DLD1 (cell line): ENCODE measurements around the gene MLXIP.

Experiments used
- in situ Hi-C: cut with HindIII; loops from 2 replicates; pipeline ENCODE4 v1.10.0; 2017; ENCODE audit warnings: low sequenced_read_pairs

MLXIP gene

DNA sequence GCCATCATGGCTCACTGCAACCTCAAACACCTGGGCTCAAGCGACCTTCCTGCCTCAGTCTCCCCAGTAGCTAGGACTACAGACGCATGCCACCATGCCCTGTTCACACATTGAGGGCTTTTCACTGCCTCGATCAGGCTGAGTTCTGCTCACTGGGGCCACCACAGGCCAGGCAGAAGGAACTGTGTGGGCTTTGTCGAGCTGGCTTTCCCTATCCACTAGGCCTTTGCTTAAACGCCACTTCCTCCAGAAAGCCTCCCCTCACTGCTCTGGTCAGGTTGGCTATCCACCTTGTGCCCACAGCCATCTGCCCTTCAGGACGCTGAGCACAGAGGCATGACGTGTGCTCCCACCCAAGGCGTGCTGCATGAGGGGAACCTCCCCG lies 45.2 kb downstream of the MLXIP start:
- in situ Hi-C loops, result no loop called here

DNA sequence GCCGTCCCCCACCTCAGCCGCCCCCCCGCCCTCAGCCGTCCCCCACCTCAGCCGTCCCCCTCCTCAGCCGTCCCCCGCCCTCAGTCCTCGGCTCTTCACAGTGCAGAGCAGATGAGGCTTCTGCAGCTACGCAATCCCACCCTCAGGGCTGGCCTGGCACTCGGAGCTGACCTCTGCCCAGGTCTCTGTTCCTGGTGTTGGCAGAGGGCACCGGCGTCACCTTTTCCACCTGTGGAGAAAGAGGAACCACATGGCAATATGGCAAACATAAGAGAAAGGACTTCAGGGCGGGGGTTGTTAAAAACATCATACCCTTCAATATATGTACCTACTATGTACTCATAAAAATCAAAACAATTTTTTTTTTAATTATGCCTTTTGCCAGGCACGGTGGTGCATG lies 45.8 kb downstream of the MLXIP start:
- in situ Hi-C loops, result no loop called here

DNA sequence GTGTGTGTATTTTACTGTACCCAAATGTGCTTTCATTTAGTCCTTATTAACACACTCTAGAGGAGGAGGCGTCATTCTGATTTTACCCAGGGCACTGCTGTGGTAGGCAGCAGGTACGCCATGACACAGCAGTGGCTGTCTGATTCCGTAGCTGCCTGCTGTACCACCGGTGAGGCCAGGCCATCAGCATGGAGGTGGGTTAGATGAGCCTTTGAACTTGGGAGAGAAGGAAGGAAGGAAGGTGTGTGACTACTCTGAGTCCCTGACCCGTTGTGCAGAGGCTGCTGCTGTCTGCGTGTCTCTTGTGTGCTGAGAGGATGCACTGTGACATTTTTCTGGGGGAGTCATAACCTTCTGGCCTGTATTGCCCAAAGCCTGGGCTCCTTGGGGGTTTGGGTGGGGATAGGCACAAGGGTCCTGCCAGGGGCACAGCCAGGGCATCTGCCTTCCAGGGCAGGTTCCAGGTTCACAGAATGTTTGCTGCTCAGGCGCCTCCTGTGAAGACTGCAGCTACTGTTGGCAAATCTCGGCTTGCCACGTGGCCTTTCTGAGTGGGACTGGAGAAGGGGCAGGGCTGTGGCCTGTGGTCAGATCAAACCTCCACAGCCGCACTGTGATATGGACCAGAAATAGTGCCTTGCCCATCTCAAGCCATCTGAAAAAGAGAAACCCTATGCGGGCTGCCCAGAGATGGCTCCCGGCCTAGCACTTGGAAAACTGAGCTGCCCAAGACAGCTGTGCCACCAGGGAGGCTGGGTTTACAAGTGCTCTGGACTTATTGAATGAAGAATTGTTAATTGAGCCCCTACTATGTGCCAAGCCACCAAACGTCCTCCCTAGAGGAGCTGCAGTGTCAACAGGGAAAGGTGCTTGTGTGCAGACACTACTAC lies 47.1 kb downstream of the MLXIP start:
- in situ Hi-C loops, result no loop called here

DNA sequence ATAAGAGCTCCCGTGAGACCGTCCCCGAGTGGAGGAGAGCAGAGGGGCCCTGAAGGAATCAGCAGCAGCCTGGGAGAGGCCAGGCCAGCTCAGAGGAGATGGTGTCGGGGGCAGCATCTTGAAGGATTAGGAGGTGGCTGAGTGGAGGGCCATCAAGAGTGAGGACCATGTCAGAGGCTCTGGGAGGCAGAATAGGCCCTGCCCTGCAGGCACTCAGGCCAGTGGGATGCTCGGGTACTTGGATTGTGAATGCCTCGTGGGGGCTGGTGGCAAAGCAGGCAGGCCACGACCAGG lies 47.7 kb downstream of the MLXIP start:
- in situ Hi-C loops, result no loop called here

DNA sequence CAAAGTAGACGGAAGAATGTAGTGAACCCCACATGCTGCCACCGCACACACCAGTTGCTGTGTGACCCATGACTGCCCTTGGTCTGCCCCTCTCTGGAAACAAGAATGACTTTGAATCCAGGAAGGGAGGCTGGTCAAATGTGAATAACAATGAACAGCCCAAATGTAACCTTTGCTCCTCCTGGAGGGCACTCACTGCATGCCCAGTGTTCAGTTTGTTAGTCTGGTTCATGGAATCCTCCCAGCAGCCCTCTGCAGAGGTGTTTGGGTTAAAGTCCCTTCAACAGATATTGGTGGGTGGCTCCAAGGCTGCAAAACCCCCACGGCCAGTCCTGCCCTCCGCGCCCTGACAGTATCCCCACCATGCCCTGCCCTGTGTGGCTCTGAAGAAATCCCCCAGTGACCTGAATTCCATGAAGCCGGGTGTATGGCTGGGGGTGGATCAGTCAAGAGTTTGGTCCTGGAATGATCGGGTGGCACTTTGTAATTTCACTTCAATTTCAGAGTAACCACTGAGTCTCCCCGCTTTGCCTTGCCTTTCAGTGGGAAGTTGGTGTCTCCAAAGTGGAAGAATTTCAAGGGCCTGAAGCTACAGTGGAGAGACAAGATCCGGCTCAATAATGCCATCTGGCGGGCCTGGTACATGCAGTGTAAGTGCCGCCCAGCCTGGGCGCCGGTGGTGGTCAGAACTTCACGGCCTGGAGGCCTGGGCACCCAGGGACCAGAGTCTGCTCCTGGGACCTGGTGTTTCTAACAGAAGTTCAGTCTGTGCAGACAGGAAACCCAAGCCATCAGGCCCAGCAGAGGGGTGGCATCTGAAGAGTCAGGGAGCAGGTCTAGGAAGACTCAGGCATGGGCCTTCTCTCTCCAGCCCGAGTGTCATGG lies 48.4 kb downstream of the MLXIP start:
- in situ Hi-C loops, result no loop called here

DNA sequence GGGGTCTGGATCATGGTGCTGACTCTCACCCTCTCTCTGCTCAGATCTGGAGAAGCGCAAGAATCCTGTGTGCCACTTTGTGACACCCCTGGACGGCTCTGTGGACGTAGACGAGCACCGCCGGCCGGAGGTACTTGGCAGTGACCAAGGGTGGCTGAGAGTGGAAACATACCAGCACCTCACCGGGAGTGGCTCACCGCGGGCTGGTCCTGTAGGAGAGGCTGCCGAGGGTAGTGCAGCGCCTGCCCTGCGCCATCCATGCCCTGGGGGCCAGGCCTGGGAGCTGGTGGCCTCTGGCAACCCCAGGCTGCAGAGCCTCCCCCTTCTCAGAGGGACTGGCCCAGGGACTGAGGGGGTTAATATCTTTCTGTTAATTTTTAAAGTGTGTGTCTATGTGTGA lies 49.3 kb downstream of the MLXIP start:
- in situ Hi-C loops, result no loop called here

DNA sequence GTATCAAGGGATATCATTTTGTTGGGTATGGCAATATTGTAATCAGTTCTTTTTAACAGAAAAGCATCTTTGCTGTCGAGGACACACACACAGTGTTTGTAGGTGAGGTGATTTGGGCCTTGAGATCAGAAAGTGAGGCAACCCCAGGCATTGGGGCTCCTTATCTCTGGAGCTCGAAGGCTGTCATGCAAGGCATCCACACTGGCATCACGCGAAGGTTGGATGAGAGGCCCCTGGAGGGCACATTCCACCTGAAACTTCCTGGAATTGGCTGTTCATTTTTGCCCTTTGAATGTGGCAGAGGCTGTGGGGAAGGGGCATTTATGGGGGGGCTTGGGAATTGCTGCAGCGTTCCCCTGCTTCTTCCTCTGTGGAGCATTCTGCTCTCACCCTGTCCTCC lies 49.9 kb downstream of the MLXIP start:
- in situ Hi-C loops, result no loop called here

DNA sequence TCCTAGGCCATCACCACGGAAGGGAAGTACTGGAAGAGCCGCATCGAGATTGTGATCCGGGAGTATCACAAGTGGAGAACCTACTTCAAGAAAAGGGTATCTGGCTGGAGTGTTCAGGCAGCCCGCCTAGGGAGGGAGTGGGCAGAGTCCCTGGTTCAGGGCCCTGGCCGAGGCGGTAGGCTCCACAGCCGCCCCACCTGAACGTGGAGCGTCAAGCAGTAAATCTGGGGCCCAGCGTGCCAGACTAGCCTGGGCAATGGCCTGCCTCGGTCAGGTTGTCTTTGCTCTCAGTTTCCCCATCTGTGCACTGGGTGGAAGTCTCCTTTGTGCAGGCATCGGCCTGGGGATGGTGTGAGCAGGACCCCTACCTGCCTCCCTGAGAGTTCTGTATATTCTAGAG lies 50.6 kb downstream of the MLXIP start:
- in situ Hi-C loops, result no loop called here

DNA sequence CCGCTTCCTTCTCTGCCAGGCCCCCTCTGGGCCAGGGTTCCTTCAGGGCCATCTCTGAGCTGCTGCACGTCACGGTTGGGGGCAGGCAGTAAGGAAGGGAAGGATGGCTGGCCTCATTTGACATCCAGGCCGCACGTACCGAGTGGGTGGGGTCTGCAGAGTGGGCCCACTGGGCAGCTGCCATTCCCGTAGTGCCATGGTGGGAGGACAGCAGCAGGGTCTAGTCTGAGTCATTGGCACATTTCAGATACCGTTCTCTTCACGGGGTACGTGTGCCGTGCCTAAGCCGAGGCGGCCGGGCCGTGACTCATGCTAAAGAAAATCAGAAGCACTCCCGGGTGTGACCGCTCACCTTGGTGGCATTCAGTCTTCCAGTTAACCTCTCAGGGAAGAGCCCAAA lies 51.6 kb downstream of the MLXIP start:
- in situ Hi-C loops, result no loop called here

DNA sequence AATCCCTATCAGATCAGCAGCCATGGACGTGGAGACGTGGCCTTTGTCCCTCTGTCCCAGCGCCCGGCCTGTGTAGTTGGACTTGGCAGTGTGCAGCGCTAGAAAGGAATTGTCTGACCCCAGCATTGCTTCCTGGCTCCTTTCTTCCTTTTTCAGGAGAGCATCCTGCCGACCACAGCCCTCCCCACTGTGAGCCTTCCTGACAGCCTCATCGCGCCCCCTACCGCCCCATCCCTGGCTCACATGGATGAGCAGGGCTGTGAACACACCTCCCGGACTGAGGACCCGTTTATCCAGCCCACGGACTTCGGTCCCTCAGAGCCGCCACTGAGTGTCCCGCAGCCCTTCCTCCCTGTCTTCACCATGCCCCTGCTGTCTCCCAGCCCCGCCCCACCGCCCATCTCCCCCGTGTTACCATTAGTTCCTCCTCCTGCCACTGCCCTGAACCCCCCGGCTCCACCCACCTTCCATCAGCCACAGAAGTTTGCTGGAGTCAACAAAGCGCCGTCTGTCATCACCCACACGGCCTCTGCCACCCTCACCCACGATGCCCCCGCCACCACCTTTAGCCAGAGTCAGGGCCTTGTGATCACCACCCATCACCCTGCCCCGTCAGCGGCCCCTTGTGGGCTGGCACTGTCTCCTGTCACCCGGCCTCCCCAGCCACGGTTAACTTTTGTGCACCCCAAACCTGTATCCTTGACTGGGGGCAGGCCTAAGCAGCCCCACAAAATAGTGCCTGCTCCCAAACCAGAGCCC lies 54.8 kb downstream of the MLXIP start:
- in situ Hi-C loops, result no loop called here

DNA sequence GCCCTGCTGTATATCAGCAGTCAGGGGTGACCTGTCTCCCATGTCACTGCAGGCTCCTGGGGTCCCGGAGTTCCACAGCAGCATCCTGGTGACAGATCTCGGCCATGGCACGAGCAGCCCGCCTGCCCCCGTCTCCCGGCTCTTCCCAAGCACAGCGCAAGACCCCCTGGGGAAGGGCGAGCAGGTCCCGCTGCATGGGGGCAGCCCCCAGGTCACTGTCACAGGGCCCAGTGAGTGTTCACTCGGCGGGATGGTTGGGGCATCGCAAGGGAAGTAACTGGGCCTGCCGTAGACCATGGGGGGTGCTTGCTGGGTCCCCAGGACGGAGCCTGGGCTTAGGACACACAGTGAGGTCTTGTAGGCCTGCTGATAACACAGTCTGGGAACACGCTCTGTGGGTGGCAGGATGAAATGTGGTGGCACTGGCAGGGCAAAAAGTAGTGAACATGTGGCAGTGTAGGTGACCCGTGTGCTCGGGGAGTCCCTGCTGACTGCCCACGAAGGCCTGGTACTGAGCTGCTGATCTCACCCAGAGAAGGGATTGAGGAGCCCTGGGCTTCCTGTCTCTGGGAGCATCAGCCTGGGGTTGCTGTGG lies 57.0 kb downstream of the MLXIP start:
- in situ Hi-C loops, result no loop called here

DNA sequence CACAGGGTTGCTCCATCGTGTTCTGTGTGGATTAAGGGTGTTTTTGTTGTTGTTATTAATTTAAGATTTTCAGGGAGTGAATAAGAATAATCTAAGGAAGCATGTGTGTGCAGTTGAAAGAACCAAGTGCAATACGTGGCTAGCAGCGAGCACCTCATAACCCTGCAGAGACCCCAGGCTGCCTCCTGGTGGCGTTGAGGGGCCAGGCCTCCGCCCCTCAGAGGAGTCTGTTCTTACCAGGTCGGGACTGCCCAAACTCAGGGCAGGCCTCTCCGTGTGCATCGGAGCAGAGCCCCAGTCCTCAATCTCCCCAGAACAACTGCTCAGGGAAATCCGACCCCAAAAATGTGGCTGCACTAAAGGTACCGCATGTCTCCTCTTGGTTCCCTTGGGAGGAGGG lies 58.7 kb downstream of the MLXIP start:
- in situ Hi-C loops, result no loop called here

DNA sequence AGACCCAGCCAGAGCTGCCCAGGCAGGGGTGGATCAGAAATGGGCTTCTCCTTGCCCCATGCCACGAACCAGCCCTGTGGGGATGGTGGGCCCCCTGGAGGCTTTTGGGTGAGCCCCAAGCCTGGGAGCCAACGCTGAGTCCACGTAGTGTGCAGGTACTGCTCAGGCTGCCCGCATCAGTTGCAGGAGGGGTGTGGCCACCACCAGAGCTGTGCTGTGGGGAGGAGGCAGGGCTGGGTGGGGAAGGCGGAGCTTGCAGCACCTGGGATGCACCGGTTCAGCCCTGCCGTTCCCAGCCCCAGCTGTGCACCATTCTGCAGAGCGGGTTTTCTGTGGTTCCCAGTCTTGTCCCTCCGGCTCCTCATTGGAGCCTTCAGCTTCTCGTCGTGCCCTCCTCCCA lies 59.1 kb downstream of the MLXIP start:
- in situ Hi-C loops, result no loop called here

DNA sequence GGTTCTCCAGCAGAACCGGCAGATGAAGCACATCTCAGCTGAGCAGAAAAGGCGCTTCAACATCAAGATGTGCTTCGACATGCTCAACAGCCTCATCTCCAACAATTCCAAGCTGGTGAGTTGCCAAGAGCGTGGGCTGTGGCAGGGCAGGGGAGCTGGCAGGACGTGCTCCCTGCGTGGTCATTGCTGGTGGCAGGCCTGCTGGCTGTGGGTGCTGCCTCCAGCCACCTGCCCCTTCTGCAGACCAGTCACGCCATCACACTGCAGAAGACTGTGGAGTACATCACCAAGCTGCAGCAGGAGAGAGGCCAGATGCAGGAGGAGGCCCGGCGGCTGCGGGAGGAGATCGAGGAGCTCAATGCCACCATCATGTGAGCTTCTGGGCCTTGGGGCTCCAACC lies 59.6 kb downstream of the MLXIP start:
- in situ Hi-C loops, result no loop called here

DNA sequence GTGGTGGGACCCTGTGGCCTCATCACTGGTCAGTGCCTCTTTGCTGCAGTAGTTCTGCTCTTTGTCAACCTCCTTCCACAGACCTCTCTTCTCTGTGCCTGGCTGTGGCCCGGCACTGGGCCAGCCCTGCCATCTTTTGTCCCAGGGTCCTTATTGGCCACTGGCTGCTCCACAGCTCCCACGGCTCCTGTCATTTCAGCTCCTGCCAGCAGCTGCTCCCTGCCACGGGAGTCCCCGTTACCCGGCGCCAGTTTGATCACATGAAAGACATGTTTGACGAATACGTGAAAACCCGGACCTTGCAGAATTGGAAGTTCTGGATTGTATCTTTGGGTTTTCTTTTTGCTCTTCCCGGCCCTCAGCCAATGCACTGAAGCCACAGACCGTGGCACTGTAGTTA lies 60.1 kb downstream of the MLXIP start:
- in situ Hi-C loops, result no loop called here

DNA sequence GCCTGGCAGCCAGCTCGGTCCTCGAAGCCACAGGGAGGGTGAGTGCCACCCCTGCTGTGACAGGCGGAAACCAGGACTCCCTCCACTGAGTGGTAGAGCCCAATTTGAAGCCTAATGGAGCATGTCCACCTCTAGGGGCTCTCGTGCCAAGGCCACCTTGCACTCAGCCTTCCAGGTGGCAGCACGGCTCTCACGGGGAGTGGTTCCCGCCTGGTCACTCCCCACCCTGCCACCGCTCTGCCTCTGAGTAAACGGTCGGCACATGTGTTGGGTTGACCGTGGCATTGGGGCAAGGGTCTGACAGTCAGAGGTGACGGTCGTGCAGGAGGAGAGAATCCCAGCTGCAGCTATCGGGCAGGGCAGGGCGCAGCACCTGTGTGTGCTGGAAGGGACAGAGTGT lies 60.7 kb downstream of the MLXIP start:
- in situ Hi-C loops, result no loop called here

DNA sequence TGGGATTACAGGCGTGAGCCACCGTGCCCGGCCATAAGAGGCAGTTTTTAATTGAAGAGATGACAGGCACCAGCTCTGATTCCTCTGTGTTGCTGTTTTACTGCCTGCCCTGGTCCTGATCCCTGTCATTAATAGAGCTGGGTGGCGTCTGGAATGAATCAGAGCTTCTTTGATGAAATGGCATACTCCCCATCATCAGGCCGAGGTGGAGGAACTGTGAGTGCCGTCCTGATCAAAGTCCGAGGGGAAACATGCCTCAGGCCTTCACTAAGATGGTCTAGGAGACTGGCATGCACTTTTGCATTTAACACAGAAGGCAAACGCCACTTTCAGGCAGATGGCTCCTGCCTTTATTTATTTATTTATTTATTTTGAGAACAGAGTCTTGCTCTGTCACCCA lies 61.4 kb downstream of the MLXIP start:
- in situ Hi-C loops, result no loop called here

DNA sequence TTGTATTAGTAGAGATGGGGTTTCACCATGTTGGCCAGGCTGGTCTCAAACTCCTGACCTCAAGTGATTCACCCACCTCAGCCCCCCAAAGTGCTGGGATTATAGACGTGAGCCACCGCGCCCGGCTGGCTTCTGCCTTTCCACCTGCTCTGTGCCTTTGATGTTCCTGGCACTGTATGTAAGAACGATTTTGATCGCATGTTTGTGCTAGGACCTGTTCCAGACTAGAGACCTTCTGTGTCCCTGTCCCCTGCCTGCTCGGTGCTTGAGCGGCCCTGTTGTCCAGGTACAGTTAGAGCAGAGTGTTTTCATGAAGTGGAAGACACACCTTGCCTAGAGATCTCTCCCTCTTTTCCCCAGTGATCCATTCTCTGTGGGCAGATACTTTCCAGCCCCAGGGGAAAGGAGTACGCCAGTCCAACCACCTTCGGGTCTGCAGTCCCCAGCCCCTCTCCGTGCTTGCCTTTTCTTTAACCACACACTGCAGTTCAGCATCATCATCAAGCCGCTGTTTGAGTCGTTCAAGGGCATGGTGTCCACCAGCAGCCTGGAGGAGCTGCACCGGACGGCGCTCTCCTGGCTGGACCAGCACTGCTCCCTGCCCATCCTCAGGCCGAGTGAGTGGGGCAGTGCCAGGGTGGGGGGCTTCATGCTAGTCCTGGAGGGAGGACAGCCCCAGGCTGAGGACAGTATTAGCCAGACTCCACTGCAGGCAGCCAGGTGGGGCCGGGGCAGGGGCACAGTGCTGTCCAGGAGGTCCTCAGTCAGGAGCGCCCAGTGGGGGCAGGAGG lies 62.1 kb downstream of the MLXIP start:
- in situ Hi-C loops, result no loop called here

DNA sequence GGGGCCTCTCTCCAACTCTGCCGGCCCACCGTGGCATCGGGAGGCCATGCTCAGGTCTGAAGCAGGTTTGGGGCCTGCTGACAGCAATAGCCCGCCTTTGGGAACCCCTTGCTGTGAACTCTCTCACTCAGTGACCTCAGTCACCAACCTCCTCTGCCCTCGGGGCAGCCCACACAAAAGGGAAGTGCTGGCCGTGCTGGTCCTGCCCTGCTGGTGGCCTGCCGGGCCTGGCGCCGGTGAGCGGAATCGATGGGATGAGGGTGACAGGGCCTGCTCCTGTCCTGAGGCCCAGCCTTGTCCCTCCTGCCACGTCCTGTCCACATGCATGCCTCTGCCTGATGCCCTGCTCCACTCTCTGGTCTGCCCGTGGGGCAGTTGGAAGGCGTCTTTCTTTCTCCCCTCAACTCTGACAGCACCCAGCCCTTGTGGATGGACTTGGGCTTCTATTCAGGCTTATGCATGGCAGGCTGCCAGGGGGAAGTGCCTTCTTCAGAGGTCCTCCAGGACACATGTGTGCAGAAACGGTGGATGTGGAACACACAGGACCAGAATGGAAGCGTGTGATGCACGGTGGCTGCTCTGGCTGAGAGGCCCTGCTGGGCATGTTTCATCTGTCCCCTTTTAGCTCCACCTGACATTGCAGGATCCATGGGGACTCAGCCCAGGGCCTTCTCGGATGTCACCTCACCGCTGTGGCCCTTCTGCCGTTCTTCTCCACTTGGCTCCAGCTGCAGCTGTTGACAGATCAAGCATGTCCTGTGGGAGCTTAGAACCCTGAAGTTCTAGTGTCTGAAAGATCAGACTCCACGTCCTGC lies 63.6 kb downstream of the MLXIP start:
- in situ Hi-C loops, result no loop called here

DNA sequence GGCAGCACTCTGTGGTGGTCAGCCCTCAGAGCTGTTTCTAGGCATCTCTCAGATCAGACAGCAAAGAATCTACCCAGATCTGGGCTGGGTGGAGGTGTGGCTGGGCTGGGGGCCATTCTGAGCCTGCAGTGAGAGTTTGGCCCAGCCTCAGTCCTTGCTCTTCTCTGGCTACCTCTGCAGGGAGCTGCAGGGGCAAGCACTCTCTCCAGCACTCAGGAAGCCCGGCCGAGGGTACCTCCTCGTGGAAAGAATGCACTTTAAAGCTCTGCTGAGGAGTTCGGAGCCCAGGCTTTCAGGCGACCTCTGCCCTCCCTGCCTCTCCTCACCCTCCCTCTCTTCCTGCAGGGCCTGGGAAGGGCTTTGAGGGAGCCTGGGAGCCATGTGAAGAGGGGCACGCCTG lies 64.3 kb downstream of the MLXIP start:
- in situ Hi-C loops, result no loop called here
